BE2C (cell line): ENCODE data around the gene CHSY1.
A peak's percentile ranks its signal among the peaks of the same experiment; 100 is the strongest.

Experiments used
- DNase-seq: peaks from one replicate; pipeline ENCODE4 v3.0.0-alpha.2; 2020
- H3K27me3 ChIP-seq: fragments of 250-450 bp; sonication (Bioruptor Pico); 2 replicates; pipeline ENCODE4 v1.5.1; 2020; ENCODE audit warnings: mild to moderate bottlenecking
- H3K36me3 ChIP-seq: fragments of 250-450 bp; sonication (Bioruptor Pico); 2 replicates; pipeline ENCODE4 v1.5.1; 2020; ENCODE audit warnings: mild to moderate bottlenecking
- H3K4me1 ChIP-seq: fragments of 250-450 bp; sonication (Bioruptor Pico); 2 replicates; pipeline ENCODE4 v1.5.1; 2020
- H3K4me3 ChIP-seq: 2 replicates; pipeline ENCODE4 v1.5.1; 2011; ENCODE audit warnings: low read depth, low read length
- H3K9me3 ChIP-seq: fragments of 250-450 bp; sonication (Bioruptor Pico); 2 replicates; pipeline ENCODE4 v1.5.1; 2020
- TF ChIP-seq, protein P1 (sequence below): IDR thresholded peaks from 2 replicates; pipeline ENCODE4 v1.5.1; 2012; ENCODE audit warnings: mild to moderate bottlenecking, low read depth, low read length

Gene CHSY1

DNA sequence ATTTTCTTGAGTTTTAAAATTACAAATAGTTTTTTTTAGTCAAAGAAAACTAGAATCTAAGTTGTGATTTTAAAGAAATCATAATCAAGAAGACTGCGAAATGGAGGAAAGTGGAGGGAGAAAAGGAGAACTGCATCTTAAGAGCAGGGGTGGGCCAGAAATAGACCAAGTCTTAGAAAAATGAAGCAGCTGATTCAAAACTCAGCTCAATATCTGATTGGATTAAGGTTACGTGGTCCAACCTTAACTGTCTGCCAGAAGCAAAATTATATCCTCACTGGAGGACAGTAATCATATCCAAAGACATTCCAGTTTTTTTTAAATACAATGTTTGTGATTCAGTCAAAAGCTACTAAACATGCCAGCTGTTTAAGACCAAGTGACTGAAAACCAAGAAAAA, 41.4 kb downstream of the CHSY1 start:
- peaks cover 12% of the 10 kb centered on the region for H3K36me3 ChIP-seq
- H3K9me3 ChIP-seq, result no peaks in the 10 kb centered on the region
- DNase-seq, result no peak
- H3K4me1 ChIP-seq, result peaks cover 19% of the 10 kb centered on the region
- TF ChIP-seq, protein P1, sequence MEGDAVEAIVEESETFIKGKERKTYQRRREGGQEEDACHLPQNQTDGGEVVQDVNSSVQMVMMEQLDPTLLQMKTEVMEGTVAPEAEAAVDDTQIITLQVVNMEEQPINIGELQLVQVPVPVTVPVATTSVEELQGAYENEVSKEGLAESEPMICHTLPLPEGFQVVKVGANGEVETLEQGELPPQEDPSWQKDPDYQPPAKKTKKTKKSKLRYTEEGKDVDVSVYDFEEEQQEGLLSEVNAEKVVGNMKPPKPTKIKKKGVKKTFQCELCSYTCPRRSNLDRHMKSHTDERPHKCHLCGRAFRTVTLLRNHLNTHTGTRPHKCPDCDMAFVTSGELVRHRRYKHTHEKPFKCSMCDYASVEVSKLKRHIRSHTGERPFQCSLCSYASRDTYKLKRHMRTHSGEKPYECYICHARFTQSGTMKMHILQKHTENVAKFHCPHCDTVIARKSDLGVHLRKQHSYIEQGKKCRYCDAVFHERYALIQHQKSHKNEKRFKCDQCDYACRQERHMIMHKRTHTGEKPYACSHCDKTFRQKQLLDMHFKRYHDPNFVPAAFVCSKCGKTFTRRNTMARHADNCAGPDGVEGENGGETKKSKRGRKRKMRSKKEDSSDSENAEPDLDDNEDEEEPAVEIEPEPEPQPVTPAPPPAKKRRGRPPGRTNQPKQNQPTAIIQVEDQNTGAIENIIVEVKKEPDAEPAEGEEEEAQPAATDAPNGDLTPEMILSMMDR, result no peak
- no peak overlapping the region for H3K4me3 ChIP-seq
- H3K27me3 ChIP-seq, result no peaks in the 10 kb centered on the region

DNA sequence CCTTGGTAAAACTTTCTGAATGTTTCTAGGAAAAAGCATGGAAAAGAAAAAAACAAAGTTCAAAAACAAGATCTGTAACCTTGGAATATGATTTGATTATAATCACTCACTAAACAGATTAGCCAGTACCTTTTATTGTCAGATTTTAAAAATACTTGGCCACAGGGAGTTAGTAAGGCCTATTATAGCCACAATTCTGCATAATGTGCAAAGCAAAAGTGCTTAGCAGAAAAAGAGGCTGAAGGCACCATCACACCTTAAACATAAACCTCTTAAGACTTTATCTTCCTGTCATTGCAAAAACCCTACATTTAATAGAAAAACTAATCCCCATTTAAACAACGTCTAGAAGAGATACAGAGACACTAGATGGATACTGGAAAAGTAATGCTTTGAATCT, 41.8 kb downstream of the CHSY1 start:
- Histone ChIP-seq H3K4me1 (peaks cover 19% of the 10 kb centered on the region), H3K36me3 (peaks cover 12% of the 10 kb centered on the region), H3K4me3 (no peak overlapping the region), H3K27me3 (no peaks in the 10 kb centered on the region), H3K9me3 (no peaks in the 10 kb centered on the region)
- DNase-seq, result no peak
- TF ChIP-seq, protein P1, result no peak

DNA sequence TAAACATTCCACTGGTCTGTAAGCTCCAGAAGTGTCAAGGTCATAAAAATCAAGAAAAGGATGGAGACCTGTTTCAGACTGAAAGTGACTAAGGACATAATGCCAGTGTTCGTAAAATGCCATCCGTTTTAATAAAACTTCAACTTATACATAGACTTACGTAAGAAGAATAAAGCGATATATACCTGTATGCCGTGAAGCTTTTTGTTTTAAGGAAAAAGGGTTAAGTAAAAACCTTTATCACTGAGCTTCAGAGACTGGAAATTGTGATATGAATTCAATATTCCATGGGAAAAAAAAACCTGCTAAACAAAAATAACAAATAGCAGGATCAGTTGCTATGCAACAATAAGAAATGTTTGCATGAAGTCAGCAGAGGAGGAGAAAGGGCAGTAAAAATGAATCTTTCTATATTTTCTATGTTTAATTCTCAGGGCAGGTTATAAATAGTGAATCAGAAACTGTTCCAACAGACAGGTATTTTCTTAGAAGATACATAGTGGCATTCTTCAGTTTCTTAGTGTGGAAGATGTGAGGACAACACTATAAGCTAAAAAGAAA, 42.5 kb downstream of the CHSY1 start:
- Histone ChIP-seq H3K4me3 (no peak overlapping the region), H3K9me3 (no peaks in the 10 kb centered on the region), H3K27me3 (no peaks in the 10 kb centered on the region), H3K36me3 (peaks cover 12% of the 10 kb centered on the region), H3K4me1 (peaks cover 19% of the 10 kb centered on the region)
- TF ChIP-seq, protein P1, result no peak
- no peak for DNase-seq

DNA sequence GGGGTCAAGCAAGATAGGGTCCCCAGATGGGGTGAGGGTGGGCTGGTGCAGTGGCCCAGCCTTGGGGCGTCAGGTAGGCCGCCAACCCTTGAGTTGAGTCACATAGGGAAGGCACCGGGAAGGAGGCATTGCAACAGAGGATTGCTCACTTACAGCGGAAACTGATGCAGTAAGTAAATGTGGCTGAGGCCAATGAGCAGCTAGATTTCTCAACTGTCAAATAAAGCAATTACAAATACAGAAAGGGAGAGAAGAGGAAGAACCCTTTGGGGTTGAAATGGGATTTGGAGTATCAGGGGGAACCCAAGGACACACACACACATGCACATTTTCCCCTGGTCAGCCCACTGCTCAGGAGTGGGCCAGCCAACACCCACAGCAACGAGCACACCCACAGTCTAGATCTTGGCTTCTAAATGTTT, 44.0 kb downstream of the CHSY1 start:
- peaks cover 5% of the 10 kb centered on the region; the same call in 1 of the 2 replicates for H3K36me3 ChIP-seq
- TF ChIP-seq, protein P1, result no peak
- DNase-seq, result no peak
- H3K9me3 ChIP-seq, result no peaks in the 10 kb centered on the region
- H3K27me3 ChIP-seq, result no peaks in the 10 kb centered on the region
- peaks cover 31% of the 10 kb centered on the region for H3K4me1 ChIP-seq
- no peak overlapping the region for H3K4me3 ChIP-seq

DNA sequence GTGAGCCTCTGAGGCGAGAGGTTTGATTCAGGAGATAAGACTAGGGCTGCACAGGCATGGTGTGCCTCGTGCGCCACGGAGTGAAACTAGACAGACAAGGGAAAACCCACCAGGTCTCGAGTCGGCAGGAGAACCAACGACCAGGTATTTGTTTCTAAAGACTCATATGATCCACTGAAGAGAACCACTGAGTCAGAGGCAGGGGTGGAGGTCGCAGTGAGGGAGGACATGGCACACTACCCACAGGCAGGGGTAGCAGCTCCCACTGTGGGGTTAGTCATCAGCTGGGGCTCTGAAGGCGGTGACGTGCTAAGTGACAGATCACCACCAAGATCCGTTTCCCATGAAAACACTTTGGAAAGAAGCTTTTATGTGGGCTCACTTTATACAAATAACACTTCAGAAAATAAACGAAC, 45.7 kb downstream of the CHSY1 start:
- H3K9me3 ChIP-seq, result no peaks in the 10 kb centered on the region
- H3K27me3 ChIP-seq, result no peaks in the 10 kb centered on the region
- peaks cover 30% of the 10 kb centered on the region for H3K4me1 ChIP-seq
- peak overlapping the region; percentile 48 for H3K4me3 ChIP-seq
- H3K36me3 ChIP-seq, result peaks cover 5% of the 10 kb centered on the region; the same call in 1 of the 2 replicates
- TF ChIP-seq, protein P1, result no peak
- peak; percentile 30 for DNase-seq

DNA sequence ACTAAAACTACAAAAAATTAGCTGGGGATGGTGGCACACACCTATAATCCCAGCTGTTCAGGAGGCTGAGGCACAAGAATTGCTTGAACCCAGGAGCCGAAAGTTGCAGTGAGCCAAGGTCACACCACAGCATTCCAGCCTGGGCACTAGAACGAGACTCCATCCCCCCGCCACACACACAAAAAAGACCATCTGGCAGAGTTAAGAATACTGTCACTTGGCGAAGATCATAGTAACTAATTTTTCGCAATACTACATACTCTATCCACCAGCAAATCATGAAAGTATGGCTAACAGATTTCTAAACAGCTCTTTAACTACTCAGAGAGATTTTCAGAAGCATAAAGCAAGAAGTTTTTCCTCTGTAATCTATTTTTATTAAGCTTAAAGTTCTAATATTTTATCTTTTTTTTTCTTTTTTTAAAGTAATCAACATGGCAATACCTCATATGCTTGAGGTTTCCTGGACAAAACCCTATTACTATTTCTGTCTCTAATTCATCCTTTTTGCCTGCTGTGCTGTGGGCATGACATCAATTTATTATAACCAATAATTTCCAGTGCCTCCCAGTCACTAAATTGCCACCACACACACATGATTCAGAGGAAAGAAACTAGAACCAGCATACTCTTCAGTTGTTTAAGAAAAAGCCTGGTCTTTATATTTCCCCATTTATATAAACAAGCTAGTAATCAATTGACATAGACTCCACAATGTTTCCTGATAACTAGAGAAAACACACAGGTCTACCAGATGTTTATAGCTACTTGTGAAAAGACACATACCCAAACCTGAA, 46.9 kb downstream of the CHSY1 start:
- TF ChIP-seq, protein P1, result no peak
- Histone ChIP-seq H3K36me3 (peaks cover 5% of the 10 kb centered on the region; the same call in 1 of the 2 replicates), H3K4me1 (peaks cover 17% of the 10 kb centered on the region), H3K4me3 (no peak overlapping the region), H3K9me3 (no peaks in the 10 kb centered on the region), H3K27me3 (no peaks in the 10 kb centered on the region)
- no peak for DNase-seq
